ENCODE results near the gene TAF11L10.
"Not testable (repeated sequence)": the region's sequence is repeated elsewhere in the genome, so short reads cannot be mapped to it uniquely, and the experiment has no call there.

Gene TAF11L10

GRCh38 chr5:17594255-17594654 is 3.4 kb downstream of the TAF11L10 start, which contains the start of gene TAF11L9:
TAF11L9 (minus strand) TSS chr5:17594394.
- not testable (repeated sequence) for H3K27me3 ChIP-seq (ENCODE audit: insufficient read depth, low read length); H3K4me3 ChIP-seq (ENCODE audit: low read depth, low read length); H3K27ac ChIP-seq (ENCODE audit: low read depth, low read length); H3K4me1 ChIP-seq (ENCODE audit: control insufficient read depth, insufficient read depth, low read length, unreplicated experiment); H3K79me2 ChIP-seq (ENCODE audit: control insufficient read depth, insufficient read depth, low read length, unreplicated experiment); H2AFZ ChIP-seq (ENCODE audit: low read length, unreplicated experiment); H3K36me3 ChIP-seq (ENCODE audit: insufficient read depth, low read length)

- H3K4me3 ChIP-seq (ENCODE audit: low read depth, low read length); H3K27ac ChIP-seq (ENCODE audit: low read depth, low read length); H3K79me2 ChIP-seq (ENCODE audit: control insufficient read depth, insufficient read depth, low read length, unreplicated experiment); H3K36me3 ChIP-seq (ENCODE audit: insufficient read depth, low read length); H3K27me3 ChIP-seq (ENCODE audit: insufficient read depth, low read length); H2AFZ ChIP-seq (ENCODE audit: low read length, unreplicated experiment); H3K4me1 ChIP-seq (ENCODE audit: control insufficient read depth, insufficient read depth, low read length, unreplicated experiment): not testable (repeated sequence)
These were observed 6.8 kb downstream of the TAF11L10 start, which contains the start of gene TAF11L8 for GRCh38 chr5:17590860-17591259. TAF11L8 (minus strand) TSS chr5:17590960.

GRCh38 chr5:17585658-17586057 is 12.0 kb downstream of the TAF11L10 start, which contains the start of gene TAF11L7:
TAF11L7 (minus strand) TSS chr5:17585758.
- not testable (repeated sequence) for H3K27me3 ChIP-seq (ENCODE audit: insufficient read depth, low read length); H3K4me3 ChIP-seq (ENCODE audit: low read depth, low read length); H3K27ac ChIP-seq (ENCODE audit: low read depth, low read length); H3K4me1 ChIP-seq (ENCODE audit: control insufficient read depth, insufficient read depth, low read length, unreplicated experiment); H2AFZ ChIP-seq (ENCODE audit: low read length, unreplicated experiment); H3K79me2 ChIP-seq (ENCODE audit: control insufficient read depth, insufficient read depth, low read length, unreplicated experiment); H3K36me3 ChIP-seq (ENCODE audit: insufficient read depth, low read length)

All from ACC112 (cell line).